ENCODE data around the gene UBQLN4. TPM values are rescaled to one million over a fixed set of nuclear protein-coding genes. Genes with fewer than 3 reads are reported as not detected.

Gene UBQLN4
- total and polyA plus RNA-seq, 4 donors: 7.4 to 17.8 (median 11.3) TPM

GRCh38 chr1:156033011-156033410 is 20.6 kb downstream of the UBQLN4 start:
- TF ChIP-seq MAX (IDR thresholded peaks at IDR 0.05) (no peak), NR2F2 (IDR thresholded peaks at IDR 0.05) (no peak), FOXA1 (IDR thresholded peaks at IDR 0.05) (no peak), SP1 (IDR thresholded peaks at IDR 0.05) (no peak), HNF4G (IDR thresholded peaks at IDR 0.05) (no peak), EGR1 (IDR thresholded peaks at IDR 0.05; ENCODE audit: low read depth in 2 of 2) (no peak), FOXA2 (IDR thresholded peaks at IDR 0.05) (no peak), ZBTB33 (IDR thresholded peaks at IDR 0.05) (no peak)
- WGBS: 71% methylated on average over 6 of the region's 6 CpGs
- Histone ChIP-seq H3K9me3 (ENCODE audit: control insufficient read depth in 4 of 4, low read length in 3 of 4) (no peaks in the 10 kb centered on the region), H3K4me1 (ENCODE audit: control insufficient read depth in 4 of 4, insufficient read depth in 4 of 4, low read length in 3 of 4) (no peaks in the 10 kb centered on the region), H3K4me3 (ENCODE audit: low read depth in 1 of 3, low read length in 3 of 3) (no peak overlapping the region), H3K27ac (ENCODE audit: low read depth in 1 of 2, low read length in 2 of 2) (no peak overlapping the region), H3K36me3 (ENCODE audit: control insufficient read depth in 4 of 4, insufficient read depth in 3 of 4, low read depth in 1 of 4, low read length in 3 of 4) (peaks cover 0 to 11% (median 3%) of the 10 kb centered on the region in 4 donors), H3K9ac (ENCODE audit: low read depth in 1 of 2, low read length in 2 of 2) (no peak overlapping the region), H3K27me3 (ENCODE audit: control insufficient read depth in 4 of 4, insufficient read depth in 4 of 4, low read length in 3 of 4) (no peaks in the 10 kb centered on the region)
- no peak for DNase-seq (ENCODE audit: low spot score)

- H3K27me3 ChIP-seq (ENCODE audit: control insufficient read depth in 4 of 4, insufficient read depth in 4 of 4, low read length in 3 of 4): no peaks in the 10 kb centered on the region
- H3K4me1 ChIP-seq (ENCODE audit: control insufficient read depth in 4 of 4, insufficient read depth in 4 of 4, low read length in 3 of 4): peaks cover 0 to 5% (median 0%) of the 10 kb centered on the region in 4 donors
- H3K36me3 ChIP-seq (ENCODE audit: control insufficient read depth in 4 of 4, insufficient read depth in 3 of 4, low read depth in 1 of 4, low read length in 3 of 4): no peaks in the 10 kb centered on the region
- no peak overlapping the region for H3K9ac ChIP-seq (ENCODE audit: low read depth in 1 of 2, low read length in 2 of 2)
- H3K27ac ChIP-seq (ENCODE audit: low read depth in 1 of 2, low read length in 2 of 2): no peak overlapping the region
- 93% methylated on average over 4 of the region's 4 CpGs for WGBS
- TF ChIP-seq FOXA2 (IDR thresholded peaks at IDR 0.05) (no peak), TAF1 (conservative IDR thresholded peaks at IDR 0.05) (no peak), REST (IDR thresholded peaks at IDR 0.05) (no peak), ATF3 (IDR thresholded peaks at IDR 0.05) (no peak), RXRA (IDR thresholded peaks at IDR 0.05) (no peak), ZBTB33 (IDR thresholded peaks at IDR 0.05) (no peak), RAD21 (IDR thresholded peaks at IDR 0.05) (no peak), SP1 (IDR thresholded peaks at IDR 0.05) (no peak), YY1 (IDR thresholded peaks at IDR 0.05) (no peak), GABPA (IDR thresholded peaks at IDR 0.05 in 1 of 2, conservative IDR thresholded peaks at IDR 0.05 in 1 of 2) (no peak), EGR1 (IDR thresholded peaks at IDR 0.05; ENCODE audit: low read depth in 2 of 2) (no peak), HNF4G (IDR thresholded peaks at IDR 0.05) (no peak), NR2F2 (IDR thresholded peaks at IDR 0.05) (no peak), HNF4A (conservative IDR thresholded peaks at IDR 0.05) (no peak), FOXA1 (IDR thresholded peaks at IDR 0.05) (no peak), JUND (IDR thresholded peaks at IDR 0.05) (no peak), MAX (IDR thresholded peaks at IDR 0.05) (no peak), CTCF (IDR thresholded peaks at IDR 0.05; ENCODE audit: low read depth, low read length, missing input control) (no peak)
- H3K9me3 ChIP-seq (ENCODE audit: control insufficient read depth in 4 of 4, low read length in 3 of 4): no peaks in the 10 kb centered on the region
- no peak overlapping the region for H3K4me3 ChIP-seq (ENCODE audit: low read depth in 1 of 3, low read length in 3 of 3)
- no peak for DNase-seq (ENCODE audit: low spot score)
Measured at GRCh38 chr1:156026588-156026987, 27.0 kb downstream of the UBQLN4 start.

All from liver (tissue), 9 donors.